IMR-90 (cell line): ENCODE data around the gene STAM. TPM values are rescaled to one million over a fixed set of nuclear protein-coding genes. Genes with fewer than 3 reads are reported as not detected.

ENCODE experiments used
- ATAC-seq: fragments of 200-7000 bp; cut with Tn5 transposase; 2 replicates; pipeline ENCODE4 v1.9.1; 2020; ENCODE audit warnings: low read depth, mild to moderate bottlenecking, moderate library complexity
- BruUV-seq: library from RNA; stranded (reverse); fragments of 400-500 nt; replicated peaks from 2 replicates; lab custom pipeline; 2021; lab: Mats Ljungman, UMichigan
- CTCF ChIA-PET: fragments of 300-600 bp; formaldehyde crosslinking; extraction: SDS; loops from one replicate; lab custom pipeline; 2021; ENCODE audit warnings: antibody characterized with exemption; lab: Yijun Ruan, JAX
- POLR2A ChIA-PET: fragments of 300-600 bp; sonication (Branson Sonifier 250); formaldehyde crosslinking; loops from one replicate; lab custom pipeline; 2022; ENCODE audit warnings: antibody characterized with exemption; ENCODE audit not compliant: unreplicated experiment; lab: Charles Lee
- DNase-seq: peaks from one replicate; pipeline ENCODE4 v3.0.0; 2013
- H2AFZ ChIP-seq: replicated peaks from 2 replicates; pipeline ENCODE3; 2013; ENCODE audit warnings: low read length, mild to moderate bottlenecking; ENCODE audit not compliant: poor library complexity
- H2AK5ac ChIP-seq: 2 replicates; pipeline ENCODE4 v1.6.1; 2013; ENCODE audit warnings: low read depth, low read length, inconsistent platforms
- H2AK9ac ChIP-seq: replicated peaks from 2 replicates; pipeline ENCODE3; 2013; ENCODE audit warnings: mild to moderate bottlenecking, low read depth, low read length, moderate library complexity; ENCODE audit not compliant: poor library complexity
- H2BK120ac ChIP-seq: 2 replicates; pipeline ENCODE4 v1.6.1; 2013; ENCODE audit warnings: low read depth, low read length, inconsistent platforms
- H2BK15ac ChIP-seq: 3 replicates; pipeline ENCODE4 v1.6.1; 2013; ENCODE audit warnings: low read depth, low read length, inconsistent platforms
- H2BK20ac ChIP-seq: 2 replicates; pipeline ENCODE4 v1.6.1; 2013; ENCODE audit warnings: low read depth, mild to moderate bottlenecking, inconsistent platforms, low read length, moderate library complexity
- H2BK5ac ChIP-seq: 2 replicates; pipeline ENCODE4 v1.6.1; 2013; ENCODE audit warnings: mild to moderate bottlenecking, low read depth, low read length, inconsistent platforms; ENCODE audit not compliant: poor library complexity, severe bottlenecking
- H3K14ac ChIP-seq: replicated peaks from 2 replicates; pipeline ENCODE4 v1.6.1; 2013; ENCODE audit warnings: low read depth, low read length, inconsistent platforms
- H3K18ac ChIP-seq: 2 replicates; pipeline ENCODE4 v1.6.1; 2013; ENCODE audit warnings: low read depth, low read length, control low read depth
- H3K23ac ChIP-seq: 2 replicates; pipeline ENCODE4 v1.6.1; 2013; ENCODE audit warnings: low read depth, low read length, inconsistent platforms
- H3K27ac ChIP-seq: 2 replicates; pipeline ENCODE4 v1.5.1; 2013; ENCODE audit warnings: mild to moderate bottlenecking, control low read depth, low read length; ENCODE audit not compliant: insufficient read depth
- H3K27me3 ChIP-seq: 2 replicates; pipeline ENCODE4 v1.6.1; 2013; ENCODE audit warnings: low read length; ENCODE audit not compliant: control insufficient read depth, insufficient read depth
- H3K36me3 ChIP-seq: 2 replicates; pipeline ENCODE4 v1.6.1; 2013; ENCODE audit warnings: low read length, mixed read lengths; ENCODE audit not compliant: control insufficient read depth, insufficient read depth
- H3K4ac ChIP-seq: 2 replicates; pipeline ENCODE4 v1.6.1; 2013; ENCODE audit warnings: low read depth, low read length, inconsistent platforms
- H3K4me1 ChIP-seq: 2 replicates; pipeline ENCODE4 v1.6.1; 2013; ENCODE audit warnings: low read length, mixed read lengths; ENCODE audit not compliant: control insufficient read depth, insufficient read depth
- H3K4me2 ChIP-seq: 2 replicates; pipeline ENCODE4 v1.6.1; 2013; ENCODE audit warnings: low read depth, mild to moderate bottlenecking, control low read depth, low read length, moderate library complexity
- H3K4me3 ChIP-seq: 2 replicates; pipeline ENCODE4 v1.5.1; 2013; ENCODE audit warnings: low read depth, mild to moderate bottlenecking, control low read depth, low read length, moderate library complexity; ENCODE audit not compliant: insufficient read depth
- H3K56ac ChIP-seq: 2 replicates; pipeline ENCODE4 v1.6.1; 2013; ENCODE audit warnings: low read length, inconsistent platforms; ENCODE audit not compliant: insufficient read depth; ENCODE audit errors: extremely low read depth
- H3K79me1 ChIP-seq, 2 experiments: 2 replicates each; pipeline ENCODE4 v1.6.1; 2013; ENCODE audit warnings: low read length in 2 of 2, inconsistent platforms in 1 of 2, low read depth in 1 of 2
- H3K9ac ChIP-seq: 2 replicates; pipeline ENCODE4 v1.6.1; 2013; ENCODE audit warnings: low read depth, low read length, control low read depth
- H3K9me1 ChIP-seq: 2 replicates; pipeline ENCODE4 v1.6.1; 2013; ENCODE audit warnings: low read length, inconsistent platforms; ENCODE audit not compliant: insufficient read depth
- H3K9me3 ChIP-seq: 2 replicates; pipeline ENCODE4 v1.6.1; 2013; ENCODE audit warnings: low read length; ENCODE audit not compliant: control insufficient read depth, insufficient read depth
- H4K20me1 ChIP-seq: 2 replicates; pipeline ENCODE4 v1.6.1; 2013; ENCODE audit warnings: low read length, inconsistent platforms; ENCODE audit not compliant: insufficient read depth
- H4K5ac ChIP-seq: 2 replicates; pipeline ENCODE4 v1.6.1; 2013; ENCODE audit warnings: mild to moderate bottlenecking, low read depth, low read length, control low read depth
- H4K8ac ChIP-seq, 2 experiments: 2 replicates each; pipeline ENCODE4 v1.6.1; 2013; ENCODE audit warnings: low read depth in 2 of 2, low read length in 2 of 2, control low read depth in 1 of 2, inconsistent platforms in 1 of 2
- H4K91ac ChIP-seq: 2 replicates; pipeline ENCODE4 v1.6.1; 2013; ENCODE audit warnings: low read depth, low read length, inconsistent platforms; ENCODE audit not compliant: insufficient read depth
- CEBPB ChIP-seq: IDR thresholded peaks from 2 replicates; pipeline ENCODE4 v1.6.1; 2012; ENCODE audit warnings: low read depth, low read length, improper control_type of control experiment
- MAFK ChIP-seq: IDR thresholded peaks from 2 replicates; pipeline ENCODE4 v1.6.1; 2012; ENCODE audit warnings: low read depth, low read length, improper control_type of control experiment
- MAZ ChIP-seq: IDR thresholded peaks from 2 replicates; pipeline ENCODE4 v1.6.1; 2012; ENCODE audit warnings: low read depth, mild to moderate bottlenecking, low read length, improper control_type of control experiment, moderate library complexity, borderline replicate concordance
- POLR2A ChIP-seq: IDR thresholded peaks from 2 replicates; pipeline ENCODE4 v1.6.1; 2012; ENCODE audit warnings: mild to moderate bottlenecking, low read depth, low read length
- RCOR1 ChIP-seq: IDR thresholded peaks from 2 replicates; pipeline ENCODE4 v1.6.1; 2012; ENCODE audit warnings: mild to moderate bottlenecking, low read length, improper control_type of control experiment; ENCODE audit not compliant: insufficient replicate concordance
- SMC3 ChIP-seq: fragments of 150-350 bp; IDR thresholded peaks from 2 replicates; pipeline ENCODE4 v1.6.1; 2016; ENCODE audit warnings: low read depth, mild to moderate bottlenecking, antibody characterized with exemption, low read length, moderate library complexity
- WGBS, 2 experiments: methylation state at CpG; one replicate each; pipeline versions ENCODE4 v1.1.5 to v1.1.7; 2013; ENCODE audit warnings: missing lambda C conversion rate in 2 of 2; ENCODE audit not compliant: insufficient read length in 1 of 2; ENCODE audit errors: extremely low coverage in 2 of 2; 5-methylcytosine and 5-hydroxymethylcytosine counted together
- dilution Hi-C: fragments of 300-500 bp; cut with HindIII; formaldehyde crosslinking; loops from one replicate; pipeline ENCODE4 v1.14.3; 2018; ENCODE audit warnings: low sequenced_read_pairs; ENCODE audit not compliant: unreplicated experiment
- in situ Hi-C: fragments of 300-500 bp; cut with MboI; formaldehyde crosslinking; loops from 3 replicates; pipeline ENCODE4 v1.14.3; 2019; ENCODE audit warnings: low sequenced_read_pairs, inconsistent platforms, mixed read lengths
- intact Hi-C: fragments of 100-400 bp; cut with micrococcal nuclease; formaldehyde crosslinking; loops from 2 replicates; pipeline ENCODE4 v1.10.0; 2022
- polyA plus RNA-seq, 3 experiments: library from polyadenylated mRNA; depleted of rRNA; stranded (reverse); fragments of >200 nt; gene quantifications; 2 replicates each; pipeline ENCODE4 v1.2.3, GENCODE V29; 2012; ENCODE audit warnings: low replicate concordance in 1 of 3
- total RNA-seq: library from RNA; depleted of rRNA; stranded (reverse); fragments of >200 nt; gene quantifications from 2 replicates; pipeline ENCODE4 v1.2.3, GENCODE V29; 2012
- TF ChIP-seq, protein P1 (sequence below): fragments of 150-350 bp; IDR thresholded peaks from 2 replicates; pipeline ENCODE4 v1.6.1; 2016; ENCODE audit warnings: low read depth, mild to moderate bottlenecking, low read length, moderate library complexity, borderline replicate concordance
- TF ChIP-seq, protein P2 (sequence below): conservative IDR thresholded peaks from 2 replicates; pipeline ENCODE4 v1.5.1; 2012; ENCODE audit warnings: mild to moderate bottlenecking, low read depth, low read length, improper control_type of control experiment

Gene STAM
- total and polyA plus RNA-seq, 2 of the 4 experiments (the other 2 are of a cell fraction) = 22.9 to 23.3 TPM

DNA sequence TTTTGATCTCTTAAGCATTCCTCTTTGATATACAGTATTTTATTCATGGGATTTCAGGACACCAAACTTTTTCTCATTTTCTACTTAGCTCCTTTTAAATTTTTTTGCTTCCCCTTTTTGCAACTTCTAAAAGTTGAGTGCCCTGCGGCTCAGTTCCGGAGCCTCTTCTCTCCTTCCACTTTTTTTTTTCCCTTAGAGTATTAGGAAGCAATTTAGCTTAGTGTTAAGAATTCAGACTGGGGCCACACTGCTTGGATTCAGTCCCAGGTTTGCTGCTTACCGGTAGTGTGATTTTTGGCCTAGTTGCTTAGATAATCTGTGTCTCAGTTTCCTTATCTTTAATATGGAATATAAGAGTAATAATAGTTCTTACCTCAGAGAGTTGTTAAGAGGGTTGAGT lies 3.4 kb downstream of the STAM start:
- POLR2A ChIA-PET = interaction anchor here (0.6 to 0.7 kb wide), 2 partner anchors 12 to 404 kb away, joined by 3 read pairs; no protein-coding TSS in a partner anchor
- H2AK9ac ChIP-seq = no peak overlapping the region

More for the DNA sequence above, 3.4 kb downstream of the STAM start:
- ATAC-seq (no peak), DNase-seq (no peak)
- Histone ChIP-seq H3K18ac (no peak overlapping the region), H3K36me3 (no peaks in the 10 kb centered on the region; the same call in 1 of the 2 replicates), H2BK5ac (no peak overlapping the region), H3K9me3 (no peaks in the 10 kb centered on the region), H4K5ac (no peak overlapping the region), H4K20me1 (peaks cover 43% of the 10 kb centered on the region), H4K8ac (no peak overlapping the region), H2BK20ac (no peak overlapping the region), H3K56ac (no peak overlapping the region), H3K14ac (no peak overlapping the region), H2BK15ac (no peak overlapping the region), H3K9me1 (peaks cover 8% of the 10 kb centered on the region; the same call in 1 of the 2 replicates), H3K9ac (no peak overlapping the region), H3K4ac (no peak overlapping the region), H3K4me3 (no peak overlapping the region), H3K27ac (no peak overlapping the region), H4K91ac (no peak overlapping the region), H3K23ac (no peak overlapping the region), H2AK5ac (no peak overlapping the region), H3K4me1 (peaks cover 10% of the 10 kb centered on the region), H2AFZ (no peak overlapping the region), H3K4me2 (no peak overlapping the region), H2BK120ac (no peak overlapping the region), H3K79me1 (peaks cover 15 to 59% of the 10 kb centered on the region in 2 experiments), H3K27me3 (no peaks in the 10 kb centered on the region)
- CTCF ChIA-PET = no interaction called here
- TF ChIP-seq, protein P1, sequence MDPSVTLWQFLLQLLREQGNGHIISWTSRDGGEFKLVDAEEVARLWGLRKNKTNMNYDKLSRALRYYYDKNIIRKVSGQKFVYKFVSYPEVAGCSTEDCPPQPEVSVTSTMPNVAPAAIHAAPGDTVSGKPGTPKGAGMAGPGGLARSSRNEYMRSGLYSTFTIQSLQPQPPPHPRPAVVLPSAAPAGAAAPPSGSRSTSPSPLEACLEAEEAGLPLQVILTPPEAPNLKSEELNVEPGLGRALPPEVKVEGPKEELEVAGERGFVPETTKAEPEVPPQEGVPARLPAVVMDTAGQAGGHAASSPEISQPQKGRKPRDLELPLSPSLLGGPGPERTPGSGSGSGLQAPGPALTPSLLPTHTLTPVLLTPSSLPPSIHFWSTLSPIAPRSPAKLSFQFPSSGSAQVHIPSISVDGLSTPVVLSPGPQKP = no peak
- TF ChIP-seq, protein P2, sequence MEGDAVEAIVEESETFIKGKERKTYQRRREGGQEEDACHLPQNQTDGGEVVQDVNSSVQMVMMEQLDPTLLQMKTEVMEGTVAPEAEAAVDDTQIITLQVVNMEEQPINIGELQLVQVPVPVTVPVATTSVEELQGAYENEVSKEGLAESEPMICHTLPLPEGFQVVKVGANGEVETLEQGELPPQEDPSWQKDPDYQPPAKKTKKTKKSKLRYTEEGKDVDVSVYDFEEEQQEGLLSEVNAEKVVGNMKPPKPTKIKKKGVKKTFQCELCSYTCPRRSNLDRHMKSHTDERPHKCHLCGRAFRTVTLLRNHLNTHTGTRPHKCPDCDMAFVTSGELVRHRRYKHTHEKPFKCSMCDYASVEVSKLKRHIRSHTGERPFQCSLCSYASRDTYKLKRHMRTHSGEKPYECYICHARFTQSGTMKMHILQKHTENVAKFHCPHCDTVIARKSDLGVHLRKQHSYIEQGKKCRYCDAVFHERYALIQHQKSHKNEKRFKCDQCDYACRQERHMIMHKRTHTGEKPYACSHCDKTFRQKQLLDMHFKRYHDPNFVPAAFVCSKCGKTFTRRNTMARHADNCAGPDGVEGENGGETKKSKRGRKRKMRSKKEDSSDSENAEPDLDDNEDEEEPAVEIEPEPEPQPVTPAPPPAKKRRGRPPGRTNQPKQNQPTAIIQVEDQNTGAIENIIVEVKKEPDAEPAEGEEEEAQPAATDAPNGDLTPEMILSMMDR = no peak
- no peak for TF ChIP-seq CEBPB
- no peak for TF ChIP-seq RCOR1
- TF ChIP-seq MAFK = no peak
- no peak for TF ChIP-seq SMC3
- TF ChIP-seq POLR2A = no peak
- no peak for TF ChIP-seq MAZ
- dilution Hi-C loops (no loop called here), intact Hi-C loops (no loop called here), in situ Hi-C loops (no loop called here)
- no CpG with 5 or more reads among the region's 3 CpGs for WGBS, 2 experiments
- BruUV-seq = no TSS peak
